ENCODE measurements around the gene AKT1. TPM values are rescaled to one million over a fixed set of nuclear protein-coding genes. Genes with fewer than 3 reads are reported as not detected.

AKT1 gene
- polyA plus RNA-seq, 2 of the 4 experiments (the other 2 are of a cell fraction), result 70.2 to 93.8 TPM

- POLR2A ChIA-PET, result interaction anchor here (0.6 to 1.0 kb wide), 2 partner anchors 45 to 69 kb away, joined by 3 to 4 read pairs; partner anchors contain the start of gene SIVA1
Measured at GRCh38 chr14:104821229-104821945, 25.8 kb upstream of the AKT1 start.

GRCh38 chr14:104820669-104821228 lies 25.2 kb upstream of the AKT1 start:
- ChIA-PET POLR2A (interaction anchor here (0.6 to 1.0 kb wide), 2 partner anchors 45 to 68 kb away, joined by 3 to 4 read pairs; partner anchors contain the start of gene SIVA1), CTCF (interaction anchor here (0.7 to 2.4 kb wide), 19 partner anchors 10 to 265 kb away, joined by 3 to 7 read pairs (median 4); partner anchors contain the start of genes AKT1 and SIVA1)
- no peak for FAIRE-seq
- peak; percentile 78 to 85 for ATAC-seq
- 48% methylated on average over 22 of the region's 22 CpGs for WGBS (ENCODE audit: missing lambda C conversion rate)
- TF ChIP-seq RAD21 (conservative IDR thresholded peaks at IDR 0.05 in 1 of 2, IDR thresholded peaks at IDR 0.05 in 1 of 2) (peak in 1 of 2 experiments; percentile 33; a peak in 2 of 5 replicates), MAX (IDR thresholded peaks at IDR 0.05) (peak; percentile 29; the same call in 1 of the 2 replicates), SREBF2 (IDR thresholded peaks at IDR 0.05) (no peak), RARB (CRISPR knock-in tag; IDR thresholded peaks at IDR 0.05) (no peak), RFX5 (IDR thresholded peaks at IDR 0.05) (no peak), NFE2L2 (conservative IDR thresholded peaks at IDR 0.05; ENCODE audit: low read length) (no peak), HOXB5 (CRISPR knock-in tag; IDR thresholded peaks at IDR 0.05) (no peak), BCL3 (IDR thresholded peaks at IDR 0.05) (no peak), SMC3 (IDR thresholded peaks at IDR 0.05) (0 out of 3 replicates have a peak, but pooled peaks have one; percentile 27), HOXB13 (CRISPR knock-in tag; IDR thresholded peaks at IDR 0.05; ENCODE audit: low read depth) (no peak)
- peak; percentile 75 to 82 for DNase-seq (ENCODE audit: low read depth in 1 of 2, low spot score in 1 of 2)
- H3K4me3 ChIP-seq, result no peak overlapping the region
- H3K27ac ChIP-seq, result peak overlapping the region in 1 of 2 experiments; percentile 51; a peak in 2 of 6 replicates
- no peaks in the 10 kb centered on the region for H3K9me3 ChIP-seq
- H3K4me1 ChIP-seq, result peaks cover 12% of the 10 kb centered on the region
- peak overlapping the region; percentile 47 for H3K4me2 ChIP-seq

More at GRCh38 chr14:104821229-104821945, 25.8 kb upstream of the AKT1 start:
- ATAC-seq (no peak), FAIRE-seq (no peak), DNase-seq (ENCODE audit: low read depth in 1 of 2, low spot score in 1 of 2) (no peak)
- no peak overlapping the region for H3K27ac ChIP-seq
- no peak overlapping the region for H3K4me2 ChIP-seq
- no peak overlapping the region for H3K4me3 ChIP-seq
- CTCF ChIA-PET, result interaction anchor here (0.7 to 2.4 kb wide), 20 partner anchors 9 to 265 kb away, joined by 3 to 7 read pairs (median 4); partner anchors contain the start of genes AKT1 and SIVA1
- no peaks in the 10 kb centered on the region for H3K9me3 ChIP-seq
- H3K4me1 ChIP-seq, result peaks cover 15% of the 10 kb centered on the region
- no peak for TF ChIP-seq JUN (IDR thresholded peaks at IDR 0.05)
- no peak for TF ChIP-seq PBX3 (IDR thresholded peaks at IDR 0.05)
- TF ChIP-seq POLR2AphosphoS2 (conservative IDR thresholded peaks at IDR 0.05; ENCODE audit: low read length), result no peak
- TF ChIP-seq BCL3 (IDR thresholded peaks at IDR 0.05), result no peak
- TF ChIP-seq FOSL2 (IDR thresholded peaks at IDR 0.05), result no peak
- TF ChIP-seq FOSL2 (CRISPR knock-in tag; IDR thresholded peaks at IDR 0.05), result 0 out of 2 replicates have a peak, but pooled peaks have one; percentile 7
- no peak for TF ChIP-seq CHD4 (IDR thresholded peaks at IDR 0.05; ENCODE audit: borderline replicate concordance)
- TF ChIP-seq CEBPB (IDR thresholded peaks at IDR 0.05), result no peak
- no peak for TF ChIP-seq HDAC2 (IDR thresholded peaks at IDR 0.05)
- 86% methylated on average over 23 of the region's 23 CpGs for WGBS (ENCODE audit: missing lambda C conversion rate)
